GM18951 (cell line): ENCODE measurements around the gene PUS1.
"Not testable (repeated sequence)": the region's sequence is repeated elsewhere in the genome, so short reads cannot be mapped to it uniquely, and the experiment has no call there.

ENCODE experiments used
- POLR2A ChIP-seq: IDR thresholded peaks from 4 replicates; pipeline ENCODE4 v1.6.1; 2011; ENCODE audit warnings: mild to moderate bottlenecking; ENCODE audit not compliant: insufficient read length, insufficient read depth; ENCODE audit errors: extremely low read depth
- in situ Hi-C: fragments of 300-500 bp; cut with MboI; formaldehyde crosslinking; loops from one replicate; pipeline ENCODE4 v1.12.0; 2022; ENCODE audit warnings: low sequenced_read_pairs, mixed read lengths, inconsistent platforms; ENCODE audit not compliant: unreplicated experiment

PUS1 gene

DNA sequence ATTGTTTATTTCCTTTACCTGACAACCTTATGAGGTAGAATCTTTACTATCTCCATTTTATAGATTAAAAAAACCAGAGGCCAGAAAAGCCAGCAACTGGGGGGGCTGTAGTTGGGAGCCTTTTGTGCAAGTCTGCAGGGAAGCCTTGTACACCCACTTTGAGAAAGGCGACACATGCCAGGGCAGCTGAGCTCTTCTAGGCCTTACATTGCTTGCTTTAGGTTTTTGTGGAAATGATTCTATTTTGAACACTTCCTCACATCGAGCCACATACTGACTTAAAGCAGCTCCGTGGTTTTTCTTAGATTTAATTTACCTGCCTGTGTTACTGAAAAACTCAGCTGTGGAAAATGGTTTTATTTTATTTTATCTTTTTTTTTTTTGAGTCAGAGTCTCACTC, 55.3 kb downstream of the PUS1 start:
- no peak for TF ChIP-seq POLR2A
- in situ Hi-C loops: no loop called here

GRCh38 chr12:131985510-131985875, 56.4 kb downstream of the PUS1 start:
- in situ Hi-C loops: not testable (repeated sequence)

DNA sequence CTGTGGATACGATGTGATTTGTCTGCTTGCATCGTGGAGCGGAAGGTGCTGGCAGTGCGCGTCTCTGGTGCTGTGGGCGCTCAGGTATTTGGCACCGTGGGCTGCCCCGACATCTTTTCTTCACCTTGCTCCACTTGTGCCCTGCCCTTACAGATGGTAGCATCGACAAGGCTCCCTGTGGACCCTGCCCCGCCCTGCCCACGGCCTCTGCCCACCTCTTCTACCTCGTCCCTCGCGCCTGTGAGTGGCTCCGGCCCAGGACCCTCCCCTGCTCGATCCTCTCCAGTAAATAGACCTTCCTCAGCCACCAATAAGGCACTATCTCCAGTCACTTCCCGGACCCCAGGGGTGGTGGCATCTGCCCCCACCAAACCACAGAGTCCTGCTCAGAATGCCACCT, 57.3 kb downstream of the PUS1 start:
- in situ Hi-C loops: no loop called here
- no peak for TF ChIP-seq POLR2A

- in situ Hi-C loops: no loop called here
- no peak for TF ChIP-seq POLR2A
These were observed 57.8 kb downstream of the PUS1 start for GRCh38 chr12:131986910-131987309.

GRCh38 chr12:131987552-131987951, 58.5 kb downstream of the PUS1 start:
- in situ Hi-C loops: no loop called here
- no peak for TF ChIP-seq POLR2A

GRCh38 chr12:131988054-131988796, 59.1 kb downstream of the PUS1 start:
- in situ Hi-C loops: no loop called here
- no peak for TF ChIP-seq POLR2A

GRCh38 chr12:131989021-131989420, 59.9 kb downstream of the PUS1 start:
- in situ Hi-C loops: no loop called here
- TF ChIP-seq POLR2A: no peak

GRCh38 chr12:131990066-131990979, 61.2 kb downstream of the PUS1 start:
- in situ Hi-C loops: no loop called here
- no peak for TF ChIP-seq POLR2A

DNA sequence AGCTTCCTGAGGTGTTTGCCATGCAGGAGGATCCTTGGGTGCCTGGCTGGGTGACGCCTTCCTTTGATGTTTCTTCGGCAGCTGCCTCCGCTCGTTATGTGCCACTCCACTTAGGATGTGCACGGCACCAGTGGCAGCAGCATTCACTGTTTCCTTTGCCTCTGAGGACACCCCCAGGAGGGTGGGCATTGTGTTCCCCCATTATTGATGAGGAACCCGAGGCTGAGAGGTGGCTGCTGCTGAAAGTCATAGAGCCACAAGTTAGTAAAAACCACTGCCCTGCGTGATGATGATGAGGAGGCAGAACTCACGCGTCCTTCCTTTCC, 61.9 kb downstream of the PUS1 start:
- TF ChIP-seq POLR2A: no peak
- in situ Hi-C loops: no loop called here

DNA sequence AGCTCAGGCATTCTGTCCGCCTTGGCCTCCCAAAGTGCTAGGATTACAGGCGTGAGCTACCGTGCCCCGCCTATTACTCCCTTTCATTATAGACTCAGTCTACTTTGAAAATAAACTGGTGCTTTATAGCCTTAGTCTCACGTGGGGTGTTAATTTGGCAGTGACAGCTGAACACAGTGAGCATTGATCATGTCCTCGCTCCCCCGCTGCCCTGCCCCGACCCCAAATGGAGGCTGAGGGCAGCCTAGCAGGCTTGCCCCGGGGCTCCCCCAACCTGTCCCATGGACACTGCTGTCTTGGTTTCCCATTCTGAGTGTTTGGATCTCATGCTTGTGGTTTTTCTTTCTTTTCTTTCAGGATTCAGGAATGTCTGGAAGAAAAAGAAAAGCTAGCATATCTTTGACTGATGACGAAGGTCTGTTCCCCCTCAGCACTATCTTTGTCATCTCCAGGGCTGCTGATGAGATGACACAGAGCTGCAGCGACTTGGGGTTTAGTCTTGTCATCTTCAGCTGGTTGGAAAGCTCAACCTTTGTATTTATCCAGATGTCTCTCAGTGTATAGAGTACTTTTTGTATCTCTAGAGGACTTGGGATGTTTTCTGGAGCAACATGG, 62.8 kb downstream of the PUS1 start:
- in situ Hi-C loops: no loop called here
- TF ChIP-seq POLR2A: no peak

DNA sequence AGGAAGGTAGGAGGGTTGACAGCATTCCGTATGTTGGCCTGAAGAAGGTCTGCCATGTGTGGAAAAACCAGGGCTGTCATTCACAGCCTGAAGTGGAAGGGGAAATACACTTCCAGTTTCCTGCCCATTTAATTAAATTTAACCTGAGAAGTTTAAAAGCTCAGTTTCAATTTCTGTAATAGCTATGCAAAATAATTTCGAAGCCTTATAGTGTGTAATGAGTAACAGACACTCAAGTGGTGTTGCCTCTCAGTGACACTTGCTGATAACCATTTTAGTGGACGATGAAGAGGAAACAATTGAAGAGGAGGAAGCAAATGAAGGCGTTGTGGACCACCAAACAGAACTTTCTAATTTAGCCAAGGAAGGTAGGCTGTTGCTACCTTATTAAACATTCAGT, 65.5 kb downstream of the PUS1 start:
- in situ Hi-C loops: no loop called here

More for the DNA sequence above, 65.5 kb downstream of the PUS1 start:
- no peak for TF ChIP-seq POLR2A
